ENCODE results near the gene KANSL1.

KANSL1 gene

DNA sequence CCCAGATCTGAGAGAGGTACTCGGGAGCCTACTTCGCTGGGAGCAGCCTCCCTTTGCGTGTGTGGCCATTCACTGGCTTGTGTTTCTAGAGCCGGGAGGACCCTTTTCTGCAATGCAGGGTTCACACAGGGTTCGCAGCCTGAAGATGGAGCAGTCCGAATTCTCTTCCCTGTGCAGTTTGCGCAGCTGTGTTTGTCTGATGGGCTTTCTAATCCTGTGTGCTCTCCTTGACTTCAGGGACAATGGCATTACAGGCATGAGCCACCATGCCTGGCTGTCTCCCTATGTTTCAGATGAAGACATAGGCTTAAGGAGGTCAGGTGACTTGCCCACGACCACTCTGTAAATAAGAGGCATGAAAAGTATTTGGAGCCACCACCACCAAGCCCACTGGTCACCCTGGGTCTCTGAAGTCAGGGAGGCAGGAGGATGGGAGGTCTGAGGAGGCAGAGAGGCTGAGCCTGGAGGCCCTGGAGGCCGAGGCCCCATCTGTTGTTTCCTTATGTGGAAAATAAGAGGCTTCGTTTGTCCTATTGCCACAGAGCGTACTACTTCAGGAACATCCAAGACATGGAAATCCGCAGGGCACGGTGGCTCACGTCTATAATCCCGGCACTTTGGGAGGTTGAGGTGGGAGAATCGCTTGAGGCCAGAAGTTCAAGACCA lies 199.1 kb downstream of the KANSL1 start:
- TF ChIP-seq GLIS3 (CRISPR knock-in tag; IDR thresholded peaks at IDR 0.05) (no peak), ARNTL (CRISPR knock-in tag; IDR thresholded peaks at IDR 0.05; ENCODE audit: borderline replicate concordance, low read depth) (no peak), ZC3H10 (CRISPR knock-in tag; IDR thresholded peaks at IDR 0.05) (no peak), OSR1 (CRISPR knock-in tag; IDR thresholded peaks at IDR 0.05) (no peak), ZNF565 (CRISPR knock-in tag; conservative IDR thresholded peaks at IDR 0.05; ENCODE audit: low read depth) (no peak)
- ATAC-seq: no peak

DNA sequence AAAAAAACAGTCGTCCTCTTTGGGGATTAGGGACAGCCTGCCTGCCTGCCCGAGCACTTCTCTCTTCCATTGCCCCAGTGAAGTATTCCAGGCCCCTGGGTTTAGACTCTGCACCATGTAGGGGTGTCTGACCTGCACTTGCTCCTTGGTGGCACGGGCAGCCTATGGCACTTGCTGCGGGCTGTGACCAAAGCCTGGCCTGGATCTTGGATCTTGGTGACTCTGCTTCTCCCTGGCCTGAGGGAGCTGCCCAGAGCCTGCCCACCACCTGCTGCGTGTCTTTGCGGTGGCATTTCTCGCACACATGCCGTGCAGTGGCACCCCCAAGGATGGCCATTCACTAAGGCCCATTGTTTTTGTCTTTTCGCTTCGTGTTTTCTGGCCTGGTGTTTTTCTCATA lies 200.3 kb downstream of the KANSL1 start:
- ATAC-seq: peak; percentile 26; the same call in 1 of the 3 replicates

DNA sequence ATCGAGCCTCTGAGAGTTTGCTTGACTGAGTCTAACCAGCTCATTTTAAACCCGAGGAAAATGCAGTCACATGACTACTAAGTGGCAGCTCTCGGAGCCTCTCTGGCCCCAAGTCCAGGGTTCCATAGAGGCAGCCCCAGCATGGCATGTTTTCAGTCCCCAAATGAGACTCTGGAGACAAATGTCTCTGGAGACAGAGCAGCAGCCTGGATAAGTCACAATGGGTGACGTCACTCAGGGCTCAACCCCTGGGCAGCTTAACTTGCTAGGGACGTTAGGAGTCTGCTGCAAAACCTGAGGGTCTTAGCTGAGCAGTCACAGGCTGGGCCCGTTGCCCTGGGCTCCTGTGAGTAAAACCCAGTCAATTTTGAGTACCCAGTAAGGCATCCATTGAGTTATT lies 201.1 kb downstream of the KANSL1 start:
- ATAC-seq: no peak
- TF ChIP-seq ISL1 (CRISPR knock-in tag; IDR thresholded peaks at IDR 0.05) (no peak), PPARA (CRISPR knock-in tag; IDR thresholded peaks at IDR 0.05; ENCODE audit: borderline replicate concordance) (no peak), BACH2 (CRISPR knock-in tag; IDR thresholded peaks at IDR 0.05; ENCODE audit: borderline replicate concordance) (no peak), ESRRG (CRISPR knock-in tag; IDR thresholded peaks at IDR 0.05) (no peak), ZC3H10 (CRISPR knock-in tag; IDR thresholded peaks at IDR 0.05) (no peak), TCF4 (CRISPR knock-in tag; IDR thresholded peaks at IDR 0.05; ENCODE audit: borderline replicate concordance) (no peak)
- TF ChIP-seq, protein P1, sequence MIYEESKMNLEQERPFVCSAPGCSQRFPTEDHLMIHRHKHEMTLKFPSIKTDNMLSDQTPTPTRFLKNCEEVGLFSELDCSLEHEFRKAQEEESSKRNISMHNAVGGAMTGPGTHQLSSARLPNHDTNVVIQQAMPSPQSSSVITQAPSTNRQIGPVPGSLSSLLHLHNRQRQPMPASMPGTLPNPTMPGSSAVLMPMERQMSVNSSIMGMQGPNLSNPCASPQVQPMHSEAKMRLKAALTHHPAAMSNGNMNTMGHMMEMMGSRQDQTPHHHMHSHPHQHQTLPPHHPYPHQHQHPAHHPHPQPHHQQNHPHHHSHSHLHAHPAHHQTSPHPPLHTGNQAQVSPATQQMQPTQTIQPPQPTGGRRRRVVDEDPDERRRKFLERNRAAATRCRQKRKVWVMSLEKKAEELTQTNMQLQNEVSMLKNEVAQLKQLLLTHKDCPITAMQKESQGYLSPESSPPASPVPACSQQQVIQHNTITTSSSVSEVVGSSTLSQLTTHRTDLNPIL (CRISPR knock-in tag; IDR thresholded peaks at IDR 0.05; ENCODE audit: low read depth): no peak
- TF ChIP-seq, protein P2, sequence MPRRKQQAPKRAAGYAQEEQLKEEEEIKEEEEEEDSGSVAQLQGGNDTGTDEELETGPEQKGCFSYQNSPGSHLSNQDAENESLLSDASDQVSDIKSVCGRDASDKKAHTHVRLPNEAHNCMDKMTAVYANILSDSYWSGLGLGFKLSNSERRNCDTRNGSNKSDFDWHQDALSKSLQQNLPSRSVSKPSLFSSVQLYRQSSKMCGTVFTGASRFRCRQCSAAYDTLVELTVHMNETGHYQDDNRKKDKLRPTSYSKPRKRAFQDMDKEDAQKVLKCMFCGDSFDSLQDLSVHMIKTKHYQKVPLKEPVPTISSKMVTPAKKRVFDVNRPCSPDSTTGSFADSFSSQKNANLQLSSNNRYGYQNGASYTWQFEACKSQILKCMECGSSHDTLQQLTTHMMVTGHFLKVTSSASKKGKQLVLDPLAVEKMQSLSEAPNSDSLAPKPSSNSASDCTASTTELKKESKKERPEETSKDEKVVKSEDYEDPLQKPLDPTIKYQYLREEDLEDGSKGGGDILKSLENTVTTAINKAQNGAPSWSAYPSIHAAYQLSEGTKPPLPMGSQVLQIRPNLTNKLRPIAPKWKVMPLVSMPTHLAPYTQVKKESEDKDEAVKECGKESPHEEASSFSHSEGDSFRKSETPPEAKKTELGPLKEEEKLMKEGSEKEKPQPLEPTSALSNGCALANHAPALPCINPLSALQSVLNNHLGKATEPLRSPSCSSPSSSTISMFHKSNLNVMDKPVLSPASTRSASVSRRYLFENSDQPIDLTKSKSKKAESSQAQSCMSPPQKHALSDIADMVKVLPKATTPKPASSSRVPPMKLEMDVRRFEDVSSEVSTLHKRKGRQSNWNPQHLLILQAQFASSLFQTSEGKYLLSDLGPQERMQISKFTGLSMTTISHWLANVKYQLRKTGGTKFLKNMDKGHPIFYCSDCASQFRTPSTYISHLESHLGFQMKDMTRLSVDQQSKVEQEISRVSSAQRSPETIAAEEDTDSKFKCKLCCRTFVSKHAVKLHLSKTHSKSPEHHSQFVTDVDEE (CRISPR knock-in tag; IDR thresholded peaks at IDR 0.05): no peak

More for the DNA sequence above, 200.3 kb downstream of the KANSL1 start:
- no peak for TF ChIP-seq ZFP3 (CRISPR knock-in tag; IDR thresholded peaks at IDR 0.05)
- no peak for TF ChIP-seq ZNF8 (CRISPR knock-in tag; IDR thresholded peaks at IDR 0.05)
- no peak for TF ChIP-seq ESRRG (CRISPR knock-in tag; IDR thresholded peaks at IDR 0.05)
- no peak for TF ChIP-seq RARB (CRISPR knock-in tag; IDR thresholded peaks at IDR 0.05)
- no peak for TF ChIP-seq PPARA (CRISPR knock-in tag; IDR thresholded peaks at IDR 0.05; ENCODE audit: borderline replicate concordance)
- TF ChIP-seq BACH2 (CRISPR knock-in tag; IDR thresholded peaks at IDR 0.05; ENCODE audit: borderline replicate concordance): no peak
- no peak for TF ChIP-seq ZNF565 (CRISPR knock-in tag; conservative IDR thresholded peaks at IDR 0.05; ENCODE audit: low read depth)
- no peak for TF ChIP-seq ZNF70 (CRISPR knock-in tag; IDR thresholded peaks at IDR 0.05)
- TF ChIP-seq ISL1 (CRISPR knock-in tag; IDR thresholded peaks at IDR 0.05): no peak
- TF ChIP-seq, protein P1 (CRISPR knock-in tag; IDR thresholded peaks at IDR 0.05; ENCODE audit: low read depth): no peak
- no peak for TF ChIP-seq ZC3H10 (CRISPR knock-in tag; IDR thresholded peaks at IDR 0.05)
- no peak for TF ChIP-seq ZFP30 (CRISPR knock-in tag; IDR thresholded peaks at IDR 0.05)
- TF ChIP-seq, protein P3, sequence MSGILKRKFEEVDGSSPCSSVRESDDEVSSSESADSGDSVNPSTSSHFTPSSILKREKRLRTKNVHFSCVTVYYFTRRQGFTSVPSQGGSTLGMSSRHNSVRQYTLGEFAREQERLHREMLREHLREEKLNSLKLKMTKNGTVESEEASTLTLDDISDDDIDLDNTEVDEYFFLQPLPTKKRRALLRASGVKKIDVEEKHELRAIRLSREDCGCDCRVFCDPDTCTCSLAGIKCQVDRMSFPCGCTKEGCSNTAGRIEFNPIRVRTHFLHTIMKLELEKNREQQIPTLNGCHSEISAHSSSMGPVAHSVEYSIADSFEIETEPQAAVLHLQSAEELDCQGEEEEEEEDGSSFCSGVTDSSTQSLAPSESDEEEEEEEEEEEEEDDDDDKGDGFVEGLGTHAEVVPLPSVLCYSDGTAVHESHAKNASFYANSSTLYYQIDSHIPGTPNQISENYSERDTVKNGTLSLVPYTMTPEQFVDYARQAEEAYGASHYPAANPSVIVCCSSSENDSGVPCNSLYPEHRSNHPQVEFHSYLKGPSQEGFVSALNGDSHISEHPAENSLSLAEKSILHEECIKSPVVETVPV (CRISPR knock-in tag; IDR thresholded peaks at IDR 0.05): no peak
- no peak for TF ChIP-seq TCF4 (CRISPR knock-in tag; IDR thresholded peaks at IDR 0.05; ENCODE audit: borderline replicate concordance)
- no peak for TF ChIP-seq ARNTL (CRISPR knock-in tag; IDR thresholded peaks at IDR 0.05; ENCODE audit: borderline replicate concordance, low read depth)
- no peak for TF ChIP-seq CSDC2 (CRISPR knock-in tag; IDR thresholded peaks at IDR 0.05)
- TF ChIP-seq OSR1 (CRISPR knock-in tag; IDR thresholded peaks at IDR 0.05): no peak

DNA sequence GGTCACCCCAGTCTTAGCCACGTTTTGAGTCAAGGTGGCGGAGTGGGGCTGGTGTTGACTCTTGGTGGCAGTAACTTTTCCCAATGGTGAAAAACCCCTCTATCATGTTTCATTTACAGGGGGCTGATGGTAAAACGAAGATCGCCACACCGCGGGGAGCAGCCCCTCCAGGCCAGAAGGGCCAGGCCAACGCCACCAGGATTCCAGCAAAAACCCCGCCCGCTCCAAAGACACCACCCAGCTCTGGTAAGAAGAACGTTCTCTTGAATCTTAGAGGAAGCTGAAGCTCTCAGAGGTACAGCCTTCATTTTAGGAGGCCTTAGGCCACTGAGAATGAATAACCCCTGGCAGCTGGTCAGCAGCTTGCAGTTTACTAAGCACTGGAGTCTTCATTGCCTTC lies 201.9 kb downstream of the KANSL1 start:
- no peak for ATAC-seq
- TF ChIP-seq ZNF565 (CRISPR knock-in tag; conservative IDR thresholded peaks at IDR 0.05; ENCODE audit: low read depth) (no peak), GLIS3 (CRISPR knock-in tag; IDR thresholded peaks at IDR 0.05) (no peak), RARB (CRISPR knock-in tag; IDR thresholded peaks at IDR 0.05) (no peak), CSDC2 (CRISPR knock-in tag; IDR thresholded peaks at IDR 0.05) (no peak), ZFP3 (CRISPR knock-in tag; IDR thresholded peaks at IDR 0.05) (no peak), ARNTL (CRISPR knock-in tag; IDR thresholded peaks at IDR 0.05; ENCODE audit: borderline replicate concordance, low read depth) (no peak), ZNF8 (CRISPR knock-in tag; IDR thresholded peaks at IDR 0.05) (no peak), SNAI2 (CRISPR knock-in tag; IDR thresholded peaks at IDR 0.05) (no peak), TOX (CRISPR knock-in tag; IDR thresholded peaks at IDR 0.05; ENCODE audit: borderline replicate concordance) (no peak), PPARA (CRISPR knock-in tag; IDR thresholded peaks at IDR 0.05; ENCODE audit: borderline replicate concordance) (no peak), ESRRG (CRISPR knock-in tag; IDR thresholded peaks at IDR 0.05) (no peak), ISL1 (CRISPR knock-in tag; IDR thresholded peaks at IDR 0.05) (no peak)
- TF ChIP-seq, protein P3 (CRISPR knock-in tag; IDR thresholded peaks at IDR 0.05): no peak
- TF ChIP-seq, protein P1 (CRISPR knock-in tag; IDR thresholded peaks at IDR 0.05; ENCODE audit: low read depth): no peak
